K562 (cell line): ENCODE measurements around the gene WFDC9. TPM values are rescaled to one million over a fixed set of nuclear protein-coding genes. Genes with fewer than 3 reads are reported as not detected.
A peak's percentile ranks its signal among the peaks of the same experiment; 100 is the strongest.

Experiments used
- ATAC-seq: fragments of 200-7000 bp; cut with Tn5 transposase; 3 replicates; pipeline ENCODE4 v1.9.1; 2020; ENCODE audit warnings: moderate library complexity
- BruUV-seq: library from RNA; stranded (reverse); fragments of 400-500 nt; replicated peaks from 2 replicates; lab custom pipeline; 2021; lab: Mats Ljungman, UMichigan
- CTCF ChIA-PET: fragments of 300-600 bp; formaldehyde crosslinking; extraction: SDS; loops from one replicate; lab custom pipeline; 2021; ENCODE audit warnings: low intra/inter-chr PET ratio; lab: Yijun Ruan, JAX
- POLR2A ChIA-PET: fragments of 300-600, 350-650 bp; sonication (Branson Sonifier 250); formaldehyde crosslinking; extraction: SDS; loops from one replicate; lab custom pipeline; 2021; ENCODE audit warnings: antibody characterized with exemption, inconsistent platforms; lab: Yijun Ruan, JAX
- DNase-seq, 4 experiments: peaks; one replicate each; pipeline versions ENCODE4 v3.0.0 to v3.0.0-alpha.2; 2011 to 2018; ENCODE audit warnings: low spot score in 3 of 4, mixed read lengths in 3 of 4; ENCODE audit errors: extremely low read depth in 1 of 4
- FAIRE-seq: peaks from 2 replicates; lab custom pipeline; 2011; peaks lifted over from hg19 to GRCh38; lab: Jason Lieb, UNC
- H2AFZ ChIP-seq: 2 replicates; pipeline ENCODE4 v1.6.0; 2011; ENCODE audit warnings: low read depth, low read length, control low read depth, inconsistent platforms
- H3K27ac ChIP-seq: fragments of 200-600 bp; 3 replicates; pipeline ENCODE4 v1.8.0; 2011; ENCODE audit warnings: low read depth, mild to moderate bottlenecking, control low read depth, inconsistent platforms, low read length, moderate library complexity, mixed read lengths; ENCODE audit errors: extremely low read depth
- H3K27me3 ChIP-seq, 2 experiments: fragments of 300-600 bp in 1 of 2; 2 replicates in 1 of 2; 3 replicates in 1 of 2; pipeline versions ENCODE4 v1.6.0 to v1.8.0; 2011; ENCODE audit warnings: inconsistent platforms in 2 of 2, low read length in 2 of 2, mild to moderate bottlenecking in 1 of 2, mixed read lengths in 1 of 2, moderate library complexity in 1 of 2; ENCODE audit not compliant: control insufficient read depth in 2 of 2, insufficient read depth in 2 of 2
- H3K36me3 ChIP-seq: fragments of 300-600 bp; 3 replicates; pipeline ENCODE4 v1.8.0; 2011; ENCODE audit warnings: mild to moderate bottlenecking, low read length, inconsistent platforms; ENCODE audit not compliant: control insufficient read depth, insufficient read depth
- H3K4me1 ChIP-seq, 2 experiments: fragments of 200-600 bp in 1 of 2; replicated peaks in 1 of 2; 2 replicates in 1 of 2; 3 replicates in 1 of 2; pipeline versions ENCODE4 v1.5.1 to v1.8.0; 2011; ENCODE audit warnings: inconsistent platforms in 2 of 2, low read length in 2 of 2, mild to moderate bottlenecking in 1 of 2, mixed read lengths in 1 of 2, moderate library complexity in 1 of 2; ENCODE audit not compliant: control insufficient read depth in 2 of 2, insufficient read depth in 2 of 2
- H3K4me2 ChIP-seq: 2 replicates; pipeline ENCODE4 v1.6.1; 2011; ENCODE audit warnings: low read length, control low read depth, inconsistent platforms, mixed read lengths; ENCODE audit not compliant: insufficient read depth
- H3K4me3 ChIP-seq: fragments of 200-600 bp; sonication (generic), shearing (Covaris generic); 2 replicates; pipeline ENCODE4 v1.5.1; 2016; ENCODE audit warnings: control low read depth, inconsistent platforms
- H3K79me2 ChIP-seq: fragments of 200-600 bp; 3 replicates; pipeline ENCODE4 v1.8.0; 2011; ENCODE audit warnings: low read length, inconsistent platforms; ENCODE audit not compliant: control insufficient read depth, insufficient read depth
- H3K9ac ChIP-seq, 2 experiments: 2 replicates each; pipeline versions ENCODE4 v1.6.0 to v1.6.1; 2011; ENCODE audit warnings: low read depth in 2 of 2, low read length in 2 of 2, control low read depth in 1 of 2, inconsistent platforms in 1 of 2, mild to moderate bottlenecking in 1 of 2, mixed read lengths in 1 of 2; ENCODE audit not compliant: insufficient read depth in 1 of 2
- H3K9me1 ChIP-seq: one replicate; pipeline ENCODE4 v1.6.0; 2011; ENCODE audit warnings: inconsistent platforms, mild to moderate bottlenecking, low read length, moderate library complexity; ENCODE audit not compliant: control insufficient read depth, insufficient read depth
- H3K9me3 ChIP-seq: replicated peaks from 2 replicates; pipeline ENCODE4 v1.5.1; 2011; ENCODE audit warnings: low read depth, low read length, inconsistent platforms; ENCODE audit not compliant: control insufficient read depth, insufficient read depth
- H4K20me1 ChIP-seq: replicated peaks from 2 replicates; pipeline ENCODE4 v1.6.1; 2011; ENCODE audit warnings: low read length, inconsistent platforms, mixed read lengths; ENCODE audit not compliant: control insufficient read depth, insufficient read depth
- BACH1 ChIP-seq: fragments of 200-800 bp; sonication (Bioruptor generic); IDR thresholded peaks from 2 replicates; pipeline ENCODE4 v1.6.1; 2016; ENCODE audit warnings: missing genetic modification characterization, missing compliant biosample characterization
- CCAR2 ChIP-seq: fragments of 200-400 bp; formaldehyde crosslinking; IDR thresholded peaks from 2 replicates; pipeline ENCODE4 v1.6.1; 2017; ENCODE audit warnings: mild to moderate bottlenecking, low read depth, low read length
- CEBPB ChIP-seq: fragments of 450-650 bp; IDR thresholded peaks from 2 replicates; pipeline ENCODE4 v1.6.1; 2016; ENCODE audit warnings: missing genetic modification characterization, missing compliant biosample characterization
- CEBPG ChIP-seq, 3 experiments: fragments of 200-800 bp in 1 of 3; sonication (Bioruptor generic) in 1 of 3; sonication (generic) in 1 of 3; formaldehyde crosslinking in 1 of 3; IDR thresholded peaks in 2 of 3; conservative IDR thresholded peaks in 1 of 3; 2 replicates each; pipeline versions ENCODE4 v1.6.1 to v1.8.0; 2016 to 2022; ENCODE audit warnings: missing compliant biosample characterization in 2 of 3, missing genetic modification characterization in 2 of 3, mild to moderate bottlenecking in 1 of 3, missing genetic modification reagents in 1 of 3
- EGR1 ChIP-seq: fragments of 450-650 bp; conservative IDR thresholded peaks from 2 replicates; pipeline ENCODE4 v1.6.1; 2017; ENCODE audit warnings: mild to moderate bottlenecking
- ESRRB ChIP-seq: fragments of 250-450 bp; sonication (Bioruptor Pico); IDR thresholded peaks from 2 replicates; pipeline ENCODE4 v1.5.0; 2020; ENCODE audit warnings: mild to moderate bottlenecking, moderate library complexity, borderline replicate concordance
- GABPA ChIP-seq: fragments of 200-800 bp; sonication (Bioruptor generic); conservative IDR thresholded peaks from 2 replicates; pipeline ENCODE4 v1.6.1; 2016; ENCODE audit warnings: low read depth, missing genetic modification characterization, missing compliant biosample characterization
- ILF3 ChIP-seq: fragments of 450-650 bp; IDR thresholded peaks from 2 replicates; pipeline ENCODE4 v1.6.1; 2018; ENCODE audit warnings: antibody characterized with exemption, mild to moderate bottlenecking, moderate library complexity, borderline replicate concordance
- MYC ChIP-seq, 2 experiments: fragments of 250-450 bp in 1 of 2; sonication (Bioruptor Pico) in 1 of 2; IDR thresholded peaks; 2 replicates each; pipeline versions ENCODE4 v1.5.1 to v1.6.1; 2012 to 2021; ENCODE audit warnings: low read depth in 2 of 2, borderline replicate concordance in 1 of 2, improper control_type of control experiment in 1 of 2, low read length in 1 of 2, mild to moderate bottlenecking in 1 of 2, moderate library complexity in 1 of 2
- PCBP2 ChIP-seq: fragments of 200-400 bp; formaldehyde crosslinking; IDR thresholded peaks from 2 replicates; pipeline ENCODE4 v1.6.1; 2018; ENCODE audit warnings: low read length, low read depth, mild to moderate bottlenecking, moderate library complexity; ENCODE audit not compliant: poor library complexity, severe bottlenecking
- PRDM10 ChIP-seq: fragments of 450-650 bp; IDR thresholded peaks from 2 replicates; pipeline ENCODE4 v1.6.1; 2018; ENCODE audit not compliant: partially characterized antibody
- RBM34 ChIP-seq: fragments of 200-400 bp; formaldehyde crosslinking; IDR thresholded peaks from 2 replicates; pipeline ENCODE4 v1.6.1; 2018; ENCODE audit warnings: low read length, borderline replicate concordance; ENCODE audit not compliant: insufficient read depth
- RNF2 ChIP-seq: sonication (generic); IDR thresholded peaks from 2 replicates; pipeline ENCODE4 v1.6.1; 2016
- TAF15 ChIP-seq: fragments of 200-400 bp; formaldehyde crosslinking; IDR thresholded peaks from 2 replicates; pipeline ENCODE4 v1.6.1; 2017; ENCODE audit warnings: mild to moderate bottlenecking, low read depth, low read length, moderate library complexity
- VEZF1 ChIP-seq: fragments of 200-800 bp; sonication (Bioruptor generic); IDR thresholded peaks from 2 replicates; pipeline ENCODE4 v1.6.1; 2017; ENCODE audit warnings: missing genetic modification characterization, missing compliant biosample characterization
- WGBS: fragments of 100-300 bp; shearing (Covaris generic); methylation state at CpG from one replicate; pipeline ENCODE4 v1.1.6; 2016; ENCODE audit warnings: low coverage, mixed read lengths; ENCODE audit not compliant: insufficient coverage; ENCODE audit errors: missing lambda C conversion rate; 5-methylcytosine and 5-hydroxymethylcytosine counted together
- in situ Hi-C: fragments of 300-500 bp; cut with MboI; formaldehyde crosslinking; loops from 4 replicates; pipeline ENCODE4 v1.15.0; 2018; ENCODE audit warnings: inconsistent platforms, mixed read lengths
- intact Hi-C: fragments of 100-400 bp; cut with micrococcal nuclease; formaldehyde crosslinking; loops from 2 replicates; pipeline ENCODE4 v1.14.2; 2022
- polyA plus RNA-seq, 8 experiments: library from polyadenylated mRNA; depleted of rRNA in 4 of 8; stranded (reverse) in 5 of 8; unstranded in 3 of 8; fragments of >200 nt; fragmentation: Nextera tagmentation in 2 of 8; fragmentation: Illumina TruSeq in 1 of 8; extraction: Ambion mirVana in 2 of 8; extraction: Trizol in 1 of 8; gene quantifications; 2 replicates each; pipeline versions ENCODE4 v1.2.1 to v1.2.3, GENCODE V29; 2011 to 2014; ENCODE audit warnings: inconsistent platforms in 1 of 8, missing spikeins in 1 of 8
- total RNA-seq, 7 experiments: library from RNA; depleted of rRNA in 6 of 7; stranded (reverse); fragments of >200 nt in 6 of 7; fragmentation: Illumina TruSeq in 2 of 7; extraction: Trizol in 2 of 7; gene quantifications; 2 replicates each; pipeline versions ENCODE4 v1.2.1 to v1.2.3, GENCODE V29; 2011 to 2021; ENCODE audit warnings: low replicate concordance in 1 of 7

WFDC9 gene
- total and polyA plus RNA-seq, 9 of the 15 experiments (the other 6 are each of a cell fraction or from before 2014, with no cell fraction given) = not detected

DNA sequence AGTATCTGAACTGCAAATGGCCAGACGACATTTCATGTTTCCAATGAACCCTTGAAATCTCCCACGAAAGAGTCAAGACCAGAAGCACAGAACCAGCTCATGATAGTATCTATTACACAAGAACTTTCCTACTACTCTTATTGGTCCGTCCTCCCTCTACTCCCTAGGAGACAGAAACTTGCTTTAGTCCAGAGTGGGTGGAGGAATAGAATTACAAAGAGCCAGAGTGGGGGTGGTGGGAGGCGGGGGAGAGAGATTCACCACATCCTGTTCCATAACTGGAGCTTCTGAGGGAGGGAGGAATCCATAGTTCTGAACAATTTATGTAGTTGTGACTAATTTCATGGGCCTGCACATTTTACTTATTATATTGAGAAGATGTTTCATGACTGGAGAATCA lies 20.0 kb downstream of the WFDC9 start:
- CTCF ChIA-PET = no interaction called here
- Histone ChIP-seq H3K27ac (no peak overlapping the region), H4K20me1 (no peaks in the 10 kb centered on the region), H3K9me3 (no peaks in the 10 kb centered on the region), H2AFZ (peak overlapping the region; percentile 35; the same call in 1 of the 2 replicates), H3K9ac (no peak overlapping the region), H3K9me1 (no peaks in the 10 kb centered on the region), H3K4me1 (no peaks in the 10 kb centered on the region; a peak in 1 of 5 replicates), H3K4me2 (no peak overlapping the region), H3K4me3 (no peak overlapping the region), H3K79me2 (no peaks in the 10 kb centered on the region), H3K27me3 (no peaks in the 10 kb centered on the region), H3K36me3 (no peaks in the 10 kb centered on the region)
- no TSS peak for BruUV-seq
- in situ Hi-C loops = no loop called here
- POLR2A ChIA-PET = no interaction called here
- DNase-seq = peak in 2 of 4 experiments; percentile 41 to 42
- 2% methylated on average over 4 of the region's 4 CpGs for WGBS
- peak; percentile 52; the same call in 2 of the 3 replicates for ATAC-seq
- peak; percentile 67 for FAIRE-seq
- intact Hi-C loops = no loop called here
- TF ChIP-seq EGR1 (peak; percentile 88), RBM34 (no peak), GABPA (peak; percentile 75), BACH1 (tag) (no peak), PRDM10 (peak; percentile 19), CCAR2 (no peak), ILF3 (no peak), VEZF1 (CRISPR knock-in tag) (peak; percentile 77), CEBPG (CRISPR knock-in tag; IDR thresholded peaks at IDR 0.05) (no peak), CEBPG (tag; conservative IDR thresholded peaks at IDR 0.05 in 1 of 2, IDR thresholded peaks at IDR 0.05 in 1 of 2) (peak; percentile 7 to 57; a peak in 1 of 4 replicates), MYC (IDR thresholded peaks at IDR 0.05; ENCODE audit: low read depth, low read length) (no peak), MYC (CRISPR knock-in tag; IDR thresholded peaks at IDR 0.05; ENCODE audit: borderline replicate concordance, low read depth) (no peak), RNF2 (peak; percentile 46; the same call in 1 of the 2 replicates), CEBPB (tag) (0 out of 2 replicates have a peak, but pooled peaks have one; percentile 16), TAF15 (no peak), PCBP2 (no peak), ESRRB (no peak)
- TF ChIP-seq, all 486 proteins: peak for 7
